Dermis microvascular lymphatic vessel endothelial cell (primary cell): ENCODE measurements around the gene STARD5. TPM values are rescaled to one million over a fixed set of nuclear protein-coding genes. Genes with fewer than 3 reads are reported as not detected.

Experiments used
- DNase-seq, 2 donors: peaks; one replicate each; pipeline versions ENCODE4 v3.0.0 to v3.0.0-alpha.2; 2010; ENCODE audit warnings: low read depth in 2 of 2
- total RNA-seq: library from RNA; depleted of rRNA; stranded (reverse); fragments of >200 nt; gene quantifications from 2 replicates; pipeline ENCODE4 v1.2.1, GENCODE V29; 2014

The STARD5 gene
- total RNA-seq, 1 donor from 2014 or later: 0.77 TPM

GRCh38 chr15:81293728-81294515 is 30.0 kb downstream of the STARD5 start:
- DNase-seq: no peak

- DNase-seq: no peak
Measured at GRCh38 chr15:81292523-81293001, 31.4 kb downstream of the STARD5 start.

GRCh38 chr15:81291916-81292522 is 31.9 kb downstream of the STARD5 start:
- no peak for DNase-seq

- DNase-seq: no peak
Measured at GRCh38 chr15:81289910-81290309, 34.0 kb downstream of the STARD5 start.

- DNase-seq: no peak
Measured at GRCh38 chr15:81288616-81289015, 35.3 kb downstream of the STARD5 start.

- no peak for DNase-seq
Measured at GRCh38 chr15:81288040-81288439, 35.9 kb downstream of the STARD5 start.

- DNase-seq: no peak
Measured at GRCh38 chr15:81286621-81287121, 37.3 kb downstream of the STARD5 start.

- no peak for DNase-seq
Measured at GRCh38 chr15:81285461-81285860, 38.5 kb downstream of the STARD5 start.

GRCh38 chr15:81284256-81285031 is 39.5 kb downstream of the STARD5 start:
- DNase-seq: no peak

- DNase-seq: no peak
Measured at GRCh38 chr15:81282911-81283310, 41.0 kb downstream of the STARD5 start.

- DNase-seq: no peak
Measured at GRCh38 chr15:81282606-81282895, 41.4 kb downstream of the STARD5 start.

- DNase-seq: no peak
Measured at GRCh38 chr15:81281766-81282605, 42.0 kb downstream of the STARD5 start.

- DNase-seq: no peak
Measured at GRCh38 chr15:81281456-81281735, 42.5 kb downstream of the STARD5 start.

GRCh38 chr15:81280696-81281455 is 43.1 kb downstream of the STARD5 start:
- DNase-seq: no peak

- DNase-seq: peak in 1 of 2 donors; percentile 47
Measured at GRCh38 chr15:81279621-81280485, 44.1 kb downstream of the STARD5 start.

- DNase-seq: no peak
Measured at GRCh38 chr15:81278306-81279029, 45.5 kb downstream of the STARD5 start.

GRCh38 chr15:81277851-81278250 is 46.1 kb downstream of the STARD5 start:
- no peak for DNase-seq

GRCh38 chr15:81276967-81277366 is 47.0 kb downstream of the STARD5 start:
- DNase-seq: no peak

GRCh38 chr15:81275711-81276392 is 48.1 kb downstream of the STARD5 start:
- DNase-seq: no peak
